IMR-90 (cell line): ENCODE results near the gene YPEL5. TPM values are rescaled to one million over a fixed set of nuclear protein-coding genes. Genes with fewer than 3 reads are reported as not detected.

ENCODE experiments used
- RAD21 ChIP-seq: IDR thresholded peaks from 2 replicates; pipeline ENCODE4 v1.6.1; 2012; ENCODE audit warnings: low read length, improper control_type of control experiment
- RFX5 ChIP-seq: IDR thresholded peaks from 2 replicates; pipeline ENCODE4 v1.8.0; 2012; ENCODE audit warnings: low read depth, mild to moderate bottlenecking, low read length, moderate library complexity
- USF2 ChIP-seq: fragments of 150-350 bp; IDR thresholded peaks from 2 replicates; pipeline ENCODE4 v1.6.1; 2017; ENCODE audit warnings: mild to moderate bottlenecking, antibody characterized with exemption, low read length, low read depth
- microRNA-seq, 2 experiments: library from miRNA; stranded (forward) in 1 of 2; unstranded in 1 of 2; fragments of 10-50 nt in 1 of 2; fragments of <30 nt in 1 of 2; gene quantifications in 1 of 2; microRNA quantifications in 1 of 2; one replicate each; pipeline versions ENCODE3 to v1.1.0; 2013 to 2020; ENCODE audit not compliant: insufficient read depth in 1 of 2, insufficient read length in 1 of 2, unreplicated experiment in 1 of 2
- polyA plus RNA-seq, 3 experiments: library from polyadenylated mRNA; depleted of rRNA; stranded (reverse); fragments of >200 nt; gene quantifications; 2 replicates each; pipeline ENCODE4 v1.2.3, GENCODE V29; 2012; ENCODE audit warnings: low replicate concordance in 1 of 3
- small RNA-seq, 5 experiments: library from RNA; depleted of rRNA; stranded (forward); fragments of <200 nt; gene quantifications; one replicate each; pipeline ENCODE3, GENCODE V24; 2012
- total RNA-seq: library from RNA; depleted of rRNA; stranded (reverse); fragments of >200 nt; gene quantifications from 2 replicates; pipeline ENCODE4 v1.2.3, GENCODE V29; 2012; rRNA removed

The YPEL5 gene
- total and polyA plus RNA-seq, 2 of the 4 experiments (the other 2 are of a cell fraction) = 40.7 to 62.6 TPM

- TF ChIP-seq USF2 (no peak), RFX5 (no peak), RAD21 (no peak)
Observed at GRCh38 chr2:30209227-30209626, 62.4 kb downstream of the YPEL5 start (continued).

Small RNAs within 50 kb of the gene (microRNA-seq; reads per million reads assigned to microRNA genes)
- gene SNORA10B (ENCODE audit: insufficient read depth, insufficient read length) = not detected

Small RNAs within 50 kb of the gene (small RNA-seq; reads per million reads assigned to genes)
- 0 to 0.49 (median 0) reads per million in 5 experiments for gene SNORA10B

Other genes with a start within 250 kb of the YPEL5 start
- not detected in 2 replicates for gene ALK, start 225.4 kb upstream of the YPEL5 start, total RNA-seq
- gene ALK, start 225.4 kb upstream of the YPEL5 start, polyA plus RNA-seq (2012; rRNA removed) = not detected in 2 replicates
- 155 and 158 TPM in 2 replicates for gene LBH, start 84.5 kb downstream of the YPEL5 start, total RNA-seq
- gene LBH, start 84.5 kb downstream of the YPEL5 start, polyA plus RNA-seq (2012; rRNA removed) = 163 and 202 TPM in 2 replicates